HG03025 (cell line): ENCODE results near the gene EDARADD.
A peak's percentile ranks its signal among the peaks of the same experiment; 100 is the strongest.

ENCODE experiments used
- ATAC-seq: cut with Tn5 transposase; IDR thresholded peaks from one replicate; pipeline ENCODE4 v1.9.1; 2021; ENCODE audit warnings: mild to moderate bottlenecking, moderate library complexity; ENCODE audit not compliant: unreplicated experiment, low FRiP score

EDARADD gene

DNA sequence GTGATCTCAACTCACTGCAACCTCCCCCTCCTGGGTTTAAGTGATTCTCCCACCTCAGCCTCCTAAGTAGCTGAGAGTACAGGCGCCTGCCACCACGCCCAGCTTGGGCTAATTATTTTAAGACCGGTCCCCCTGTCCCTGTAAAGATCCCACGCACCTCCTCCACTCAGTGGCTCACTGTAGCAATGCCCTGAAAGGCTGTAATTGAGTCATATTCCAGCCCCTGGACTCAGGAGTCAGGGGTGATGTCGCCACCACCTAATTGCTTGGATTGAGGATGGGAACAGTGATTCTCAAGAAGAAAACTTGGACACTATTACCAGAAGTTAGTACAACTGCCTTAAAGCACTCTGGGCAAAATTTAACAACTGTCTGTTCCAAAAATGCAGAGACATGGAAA is 3.1 kb upstream of the EDARADD start:
- no peak for ATAC-seq

DNA sequence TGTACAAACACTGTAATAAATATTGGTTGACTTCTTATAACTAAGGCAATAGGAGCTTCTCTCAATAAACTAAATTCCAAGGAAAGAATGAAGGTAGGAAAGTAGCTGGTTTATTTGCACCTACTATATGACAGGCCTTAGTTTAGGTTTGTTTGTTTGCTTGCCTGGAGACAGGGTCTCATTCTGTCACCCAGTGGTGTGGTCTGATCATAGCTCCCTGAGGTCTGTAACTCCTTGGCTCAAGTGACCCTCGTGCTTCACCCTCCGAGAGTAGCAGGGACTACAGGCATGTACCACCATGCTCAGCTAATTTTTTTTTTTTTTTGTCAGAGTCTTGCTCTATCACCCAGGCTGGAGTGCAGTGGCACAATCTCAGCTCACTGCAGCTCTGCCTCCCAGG is 1.9 kb upstream of the EDARADD start:
- no peak for ATAC-seq

DNA sequence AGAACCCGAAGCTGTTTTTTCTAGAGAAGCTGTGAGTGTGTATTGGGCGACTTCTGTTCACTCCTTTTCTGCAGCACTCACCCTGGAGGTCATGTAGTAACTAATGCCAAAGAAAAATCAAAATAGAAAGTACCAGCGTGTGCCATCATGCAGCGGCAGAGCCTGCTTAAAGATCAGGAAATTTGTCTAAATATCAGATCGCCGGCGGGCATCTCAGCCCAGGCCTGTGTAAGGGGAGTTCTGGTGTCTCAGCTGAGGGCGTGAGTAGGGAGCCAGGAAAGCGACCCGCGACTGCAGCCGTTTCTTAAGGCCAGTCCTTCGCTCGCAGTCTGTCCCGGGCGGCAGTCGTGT is 768 bp downstream of the EDARADD start:
- peak; percentile 35 for ATAC-seq

DNA sequence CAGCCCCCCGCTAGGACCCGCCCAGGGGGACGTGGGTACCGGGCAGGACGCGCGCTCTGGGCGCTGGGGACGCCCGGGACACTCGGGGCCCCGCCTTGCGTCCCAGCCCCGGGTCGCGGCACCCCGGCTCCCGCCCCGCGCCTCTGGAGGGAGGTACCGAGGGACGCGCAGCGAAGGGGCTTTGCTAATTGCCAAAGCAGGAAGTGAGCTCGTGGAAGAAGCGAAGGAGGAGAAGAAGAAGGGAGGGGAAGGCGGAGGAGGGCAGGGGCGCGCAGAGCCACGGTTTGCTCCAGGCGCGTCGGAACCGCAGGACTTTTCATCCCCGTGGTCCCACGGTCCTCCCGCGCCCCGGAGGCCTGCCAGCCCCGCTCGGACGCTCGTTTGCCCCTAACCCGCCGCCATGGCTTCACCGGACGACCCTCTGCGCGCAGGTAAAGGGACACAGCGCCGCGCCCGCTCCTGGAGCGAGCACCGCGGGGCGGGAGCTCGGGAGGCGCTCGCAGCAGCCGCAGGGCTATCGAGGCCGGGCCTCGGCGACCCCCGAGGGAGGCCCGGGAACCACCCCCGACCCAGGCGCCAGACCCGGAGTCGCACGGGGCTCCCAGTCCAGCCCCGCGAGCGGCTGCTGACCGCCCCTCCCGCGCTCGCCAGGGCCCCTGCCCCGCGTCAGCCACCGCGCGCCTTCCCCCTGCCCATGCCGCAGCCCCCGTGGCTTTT is 1.3 kb downstream of the EDARADD start:
- ATAC-seq: peak; percentile 42

DNA sequence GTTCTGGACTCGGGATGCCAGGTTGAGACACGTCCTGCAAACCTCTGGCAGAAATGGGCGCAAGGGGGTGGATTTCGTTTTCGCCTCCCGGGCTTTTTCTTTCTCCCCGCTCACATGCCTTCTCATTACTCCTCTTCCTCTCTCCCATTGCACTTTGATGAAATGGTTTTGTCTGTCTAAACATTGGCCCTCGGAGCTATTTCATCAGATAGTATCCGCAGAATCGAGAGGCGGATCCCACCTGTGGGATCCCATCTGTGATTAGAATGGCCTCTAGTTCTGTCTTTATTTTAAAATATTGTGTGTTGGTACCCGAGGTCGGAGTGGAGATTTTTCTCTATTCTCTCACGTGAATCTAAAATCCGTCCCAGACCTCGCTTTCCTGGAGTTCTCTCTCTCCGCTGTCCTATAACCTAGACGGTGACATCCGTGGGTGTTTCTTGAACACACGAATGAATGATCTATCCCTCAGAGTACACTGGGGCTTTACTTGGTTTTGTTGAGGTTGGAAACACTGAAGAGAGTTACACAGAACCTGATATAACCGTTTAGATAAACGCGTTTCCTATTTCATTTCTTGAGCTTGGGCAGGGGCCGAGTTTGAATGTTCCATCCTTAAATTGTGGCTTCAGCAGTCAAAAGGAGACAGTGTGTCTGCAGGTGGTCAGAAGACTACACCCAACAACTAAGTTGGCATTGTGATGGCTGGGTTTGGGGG is 2.0 kb downstream of the EDARADD start:
- no peak for ATAC-seq

DNA sequence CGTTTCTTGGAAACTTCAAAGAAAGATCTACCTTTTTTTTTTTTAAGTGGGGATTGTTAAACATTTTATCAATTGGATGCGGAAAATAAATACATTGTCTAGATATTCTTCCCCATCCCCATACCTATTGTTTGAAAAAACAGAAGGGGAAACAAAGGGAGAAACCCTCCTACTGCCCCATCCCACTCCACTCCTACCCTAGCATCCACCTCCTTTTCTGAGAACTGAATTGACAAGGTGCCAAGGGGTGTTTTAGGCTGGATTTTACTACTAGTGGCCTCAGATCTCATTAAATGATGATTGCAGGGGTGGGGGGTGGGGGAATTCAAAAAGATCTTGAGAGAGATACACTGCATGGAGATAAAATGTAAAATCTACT is 2.6 kb downstream of the EDARADD start:
- no peak for ATAC-seq

DNA sequence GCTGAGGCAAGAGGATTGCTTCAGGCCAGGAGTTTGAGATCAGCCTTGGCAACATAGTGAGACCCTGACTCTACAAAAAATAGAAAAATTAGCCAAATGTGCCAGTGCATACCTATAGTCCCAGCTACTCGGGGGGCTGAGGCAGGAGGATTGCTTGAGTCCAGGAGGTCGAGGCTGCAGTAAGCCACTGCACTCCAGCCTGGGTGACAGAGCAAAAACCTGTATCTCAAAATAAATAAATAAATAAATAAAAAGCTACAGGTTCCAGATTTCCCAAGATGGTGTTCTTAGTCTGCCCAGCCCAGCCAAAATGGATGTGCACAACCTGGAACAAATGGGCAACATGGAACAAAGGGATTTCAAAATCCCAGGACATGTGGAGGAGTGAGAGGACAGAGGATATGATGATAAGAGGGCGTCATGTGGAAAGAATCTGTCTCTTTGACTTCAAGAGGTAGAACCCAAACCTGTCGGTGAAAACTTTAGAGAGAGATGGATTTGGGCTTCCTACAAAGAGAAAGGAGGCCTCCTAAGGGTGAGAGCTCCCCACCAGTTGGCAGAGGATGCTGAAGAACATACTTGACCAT is 3.2 kb downstream of the EDARADD start:
- ATAC-seq: no peak

DNA sequence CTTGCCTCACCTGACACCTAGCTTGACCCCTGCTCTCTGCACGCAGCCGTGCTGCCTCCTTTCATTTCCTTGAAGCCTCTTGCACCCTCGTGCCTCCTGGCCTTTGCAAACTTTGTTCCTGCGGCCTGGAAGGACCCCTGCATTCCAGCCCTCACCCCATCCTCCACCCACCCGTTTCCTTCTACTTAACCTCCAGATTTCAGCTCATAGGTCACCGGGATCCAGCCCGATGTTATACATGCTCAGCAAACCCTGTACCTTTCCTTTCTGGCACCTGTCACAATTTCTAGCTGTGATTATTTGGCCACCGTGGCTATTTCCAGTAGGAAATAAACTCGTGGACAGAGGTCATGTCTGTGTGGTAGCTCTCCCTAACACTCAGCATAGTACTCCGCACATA is 4.5 kb downstream of the EDARADD start:
- ATAC-seq: no peak

DNA sequence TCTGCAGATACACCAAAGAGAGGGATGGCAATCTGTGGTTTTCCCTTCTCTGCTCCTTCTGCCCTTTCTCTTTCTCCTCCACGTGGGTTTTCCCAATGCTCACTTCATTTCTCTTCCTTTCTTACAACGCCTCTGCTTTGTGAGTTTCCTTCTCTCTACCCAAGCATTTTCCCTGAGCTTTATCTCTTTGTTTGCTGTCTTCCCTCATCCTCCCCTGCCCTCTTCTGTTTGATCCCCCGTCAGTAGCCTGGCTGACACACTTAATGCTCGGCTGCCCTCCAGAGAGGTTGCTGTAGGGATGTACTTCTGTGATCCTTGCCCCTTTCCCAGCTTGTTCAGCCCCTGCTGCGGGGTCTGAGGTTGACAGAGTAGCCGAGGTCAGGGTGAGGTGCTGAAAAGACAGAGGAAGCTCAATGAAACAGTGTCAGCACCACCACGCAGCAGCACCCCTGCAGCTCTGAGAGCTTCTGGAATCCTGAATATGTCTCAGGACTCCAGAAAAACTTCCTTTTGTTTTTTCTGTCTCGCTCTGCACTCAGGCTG is 6.0 kb downstream of the EDARADD start:
- no peak for ATAC-seq

DNA sequence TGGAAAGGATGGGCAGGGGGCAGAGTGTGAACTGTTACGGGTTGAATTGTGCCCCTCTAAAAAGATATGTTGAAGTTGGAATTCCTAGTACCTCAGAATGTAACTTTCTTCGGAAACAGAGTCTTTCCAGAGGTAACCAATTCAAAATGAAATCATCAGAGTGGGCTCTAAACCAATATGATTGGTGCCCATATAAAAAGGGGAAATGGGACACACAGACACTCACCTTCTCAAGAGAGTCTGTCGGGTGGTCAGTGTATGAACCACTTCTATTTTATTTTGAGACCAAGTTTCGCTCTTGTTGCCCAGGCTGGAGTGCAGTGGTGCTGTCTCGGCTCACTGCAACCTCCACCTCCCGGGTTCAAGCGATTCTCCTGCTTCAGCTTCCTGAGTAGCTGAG is 7.6 kb downstream of the EDARADD start:
- ATAC-seq: no peak

DNA sequence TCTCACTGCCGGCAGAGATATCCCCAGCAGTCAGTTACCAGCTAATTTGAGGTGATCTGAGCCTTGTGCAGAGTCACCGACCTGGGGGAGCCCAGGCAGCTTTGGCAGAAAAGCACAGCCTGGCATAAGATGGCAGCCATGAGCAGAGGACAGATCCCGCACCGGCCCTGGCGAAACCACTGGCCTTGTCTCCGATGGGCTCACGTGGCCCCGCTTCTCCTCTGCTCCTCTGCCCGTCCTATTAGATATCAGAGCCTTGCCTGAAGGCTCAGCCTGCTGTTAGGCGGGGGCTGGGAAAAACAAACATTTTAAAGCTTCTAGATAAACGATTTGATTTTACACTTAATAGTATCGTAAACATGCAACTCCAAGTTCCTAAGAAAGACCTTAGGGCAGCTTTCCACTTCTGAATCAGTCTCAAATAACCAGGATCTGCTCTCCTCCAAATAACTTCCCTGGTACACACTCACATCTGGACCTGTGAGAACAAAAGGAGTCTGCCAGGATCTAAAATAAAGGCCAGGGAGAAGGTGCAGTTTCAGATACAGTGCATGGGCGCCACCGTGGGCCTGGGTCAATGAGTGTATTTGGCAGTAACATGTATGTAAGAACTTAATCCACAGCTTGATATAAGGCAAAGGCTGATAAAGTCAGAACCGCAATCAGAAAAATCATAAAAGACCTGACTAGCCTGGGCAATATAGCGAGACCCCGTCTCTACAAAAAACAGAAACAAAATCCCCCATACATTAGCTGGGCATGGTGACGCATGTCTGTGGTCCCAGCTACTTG is 10.0 kb downstream of the EDARADD start:
- no peak for ATAC-seq

DNA sequence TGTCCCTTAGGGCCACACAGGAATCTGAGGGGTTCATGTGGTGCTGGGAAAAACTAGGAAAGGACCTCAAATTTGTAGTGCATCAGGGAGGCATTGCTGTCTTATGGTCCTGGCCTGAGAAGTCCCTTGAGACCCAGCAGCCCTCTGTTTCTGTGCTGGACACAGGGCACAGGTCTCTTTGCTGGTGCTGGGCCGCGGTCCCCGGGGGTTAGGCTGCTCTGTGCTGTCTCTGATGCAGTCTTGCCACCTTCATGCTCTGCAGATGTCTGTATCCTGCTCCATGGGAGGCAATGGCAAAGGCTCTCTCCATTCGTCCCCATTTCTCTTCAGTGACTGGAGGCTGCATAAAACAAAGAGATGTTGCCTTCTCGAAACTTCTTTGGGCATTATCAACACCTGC is 13.0 kb downstream of the EDARADD start:
- no peak for ATAC-seq

DNA sequence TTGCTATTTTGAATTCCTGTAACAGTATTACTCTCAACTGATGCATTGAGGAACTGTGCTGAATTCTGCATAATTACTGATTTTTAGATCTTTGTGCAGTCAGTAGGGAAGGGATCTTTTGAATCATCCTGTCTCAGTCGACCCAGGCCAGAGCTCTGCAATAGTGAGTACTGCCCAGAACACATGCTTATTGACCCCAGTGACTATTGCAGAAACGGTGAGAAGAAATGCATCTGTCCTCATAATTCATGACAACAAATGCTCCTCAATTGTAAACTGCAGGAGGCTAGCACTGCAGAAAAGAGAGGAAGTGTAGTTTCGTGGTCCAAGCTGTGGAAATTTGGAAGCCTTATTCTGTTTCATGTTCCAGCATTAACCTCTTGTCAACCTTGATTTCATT is 19.6 kb downstream of the EDARADD start:
- no peak for ATAC-seq

DNA sequence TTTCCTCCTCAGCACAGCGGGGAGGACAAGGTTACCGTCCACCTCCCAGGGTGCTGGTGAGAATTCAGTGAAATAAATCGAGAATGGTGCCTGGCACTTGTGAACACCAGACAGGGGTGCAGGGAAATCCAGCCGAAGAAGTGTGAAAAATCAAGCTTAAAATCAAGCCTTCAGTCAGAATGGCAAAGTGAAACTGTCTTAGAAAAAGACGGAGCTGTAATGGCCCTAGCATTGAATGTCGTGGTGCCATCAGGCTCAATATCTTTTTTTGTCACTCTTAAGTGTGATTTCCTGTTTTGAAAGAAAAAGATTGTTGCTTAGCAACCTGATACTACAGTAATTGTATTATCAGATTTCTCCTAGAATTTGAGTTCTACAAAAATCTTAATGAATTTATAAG is 22.1 kb downstream of the EDARADD start:
- ATAC-seq: no peak

DNA sequence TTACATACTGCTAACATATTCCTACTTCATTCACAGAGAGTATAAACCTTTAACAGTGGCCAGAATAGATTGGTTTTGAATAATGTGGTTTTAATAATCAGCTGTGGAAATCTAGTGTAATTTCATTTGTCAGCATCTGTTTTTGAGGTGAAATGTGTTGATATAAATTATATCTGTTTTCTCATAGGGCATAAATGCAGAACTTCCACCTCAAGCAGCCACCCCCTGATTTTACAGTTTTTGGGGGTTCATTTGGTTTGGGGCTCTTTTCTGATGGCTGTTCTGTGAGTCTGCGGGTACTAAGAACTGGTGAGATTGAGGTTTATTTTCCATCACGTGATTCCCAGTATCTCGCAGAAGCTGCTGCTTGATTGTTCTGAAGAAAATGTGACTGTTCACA is 23.2 kb downstream of the EDARADD start:
- ATAC-seq: no peak

DNA sequence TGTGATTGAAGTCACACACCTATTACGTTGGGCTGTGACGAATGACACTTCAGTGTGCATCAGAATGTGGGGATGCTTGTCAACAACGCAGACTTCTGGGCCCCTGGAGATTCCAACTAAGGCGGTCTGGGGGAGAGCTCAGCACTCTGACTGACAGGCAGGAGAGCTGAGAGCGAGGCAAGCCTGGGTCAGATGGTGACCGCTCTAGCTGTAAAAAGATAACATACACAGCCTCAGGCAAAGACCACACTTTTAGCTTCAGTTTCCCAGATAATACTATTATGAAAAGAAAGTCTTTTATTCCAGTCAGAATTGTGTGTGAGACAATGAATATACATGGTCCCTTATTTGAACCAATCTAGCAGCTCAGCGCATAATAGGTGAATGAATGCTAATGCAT is 25.4 kb downstream of the EDARADD start:
- no peak for ATAC-seq

DNA sequence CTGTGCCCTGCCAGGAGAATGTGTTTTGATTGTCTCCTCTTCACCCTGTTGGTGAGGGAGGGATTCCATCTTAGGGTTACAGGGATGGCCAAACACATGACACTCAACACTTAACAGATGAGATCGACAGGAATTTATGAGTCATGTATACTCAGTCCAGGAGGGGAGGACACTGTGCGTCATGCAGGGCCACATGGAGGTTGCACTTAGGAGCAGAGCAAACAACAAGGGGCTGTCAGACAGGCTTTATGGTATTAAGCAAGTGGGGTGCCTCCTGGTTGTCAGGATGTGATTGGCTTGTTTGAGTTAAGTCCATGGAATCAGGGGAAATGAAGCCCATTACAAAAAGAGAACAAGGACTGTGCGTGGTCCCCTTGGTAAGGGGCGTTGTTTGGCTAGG is 26.9 kb downstream of the EDARADD start:
- no peak for ATAC-seq

DNA sequence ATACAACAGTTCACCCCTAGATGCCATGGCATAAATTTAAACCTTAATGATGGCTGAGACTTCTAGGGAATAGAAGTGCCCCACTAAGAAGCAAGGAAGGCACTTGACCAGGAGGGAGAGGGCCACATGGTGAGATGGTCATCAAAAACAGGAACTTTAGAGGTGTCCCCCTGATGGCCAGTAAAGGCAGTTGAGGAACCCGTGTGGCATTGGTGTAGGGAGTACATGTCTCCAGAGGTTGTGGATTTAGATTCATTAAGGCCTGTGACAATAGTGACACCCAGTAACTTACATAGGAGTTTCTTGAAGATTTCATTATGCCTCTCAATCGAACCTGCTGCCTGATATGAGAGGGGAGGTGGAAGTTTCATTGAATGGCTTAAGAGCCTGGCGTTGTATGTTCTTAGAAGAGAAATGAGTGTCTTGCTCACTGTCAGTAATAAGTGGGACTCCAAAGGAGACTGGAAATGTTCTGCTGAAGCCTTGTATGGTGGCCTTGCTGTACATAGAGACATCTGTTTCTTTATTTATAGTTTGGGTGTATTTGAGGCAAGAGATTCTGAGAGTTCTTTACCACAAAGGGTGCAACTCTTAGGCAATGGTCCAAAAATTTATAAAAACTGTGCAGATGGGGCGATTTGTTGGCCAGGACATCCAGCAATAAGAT is 27.9 kb downstream of the EDARADD start:
- no peak for ATAC-seq

DNA sequence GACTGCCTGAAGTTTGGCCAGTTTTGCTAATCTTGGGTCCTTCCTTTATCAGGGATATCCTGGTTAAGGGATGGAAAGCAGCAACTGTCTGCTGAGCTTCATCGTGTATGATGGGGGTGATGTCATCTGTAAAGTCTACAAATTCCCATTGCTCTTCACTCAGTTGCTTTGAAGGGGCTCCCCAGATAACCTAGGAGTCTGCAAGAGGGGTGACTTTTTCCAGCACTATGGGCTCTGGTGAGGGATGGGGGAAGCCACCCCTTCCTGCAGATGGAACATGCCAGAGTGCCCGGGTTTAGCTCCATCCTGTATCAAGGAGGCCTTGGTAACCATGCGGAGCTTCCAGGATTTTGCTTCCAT is 28.4 kb downstream of the EDARADD start:
- no peak for ATAC-seq

DNA sequence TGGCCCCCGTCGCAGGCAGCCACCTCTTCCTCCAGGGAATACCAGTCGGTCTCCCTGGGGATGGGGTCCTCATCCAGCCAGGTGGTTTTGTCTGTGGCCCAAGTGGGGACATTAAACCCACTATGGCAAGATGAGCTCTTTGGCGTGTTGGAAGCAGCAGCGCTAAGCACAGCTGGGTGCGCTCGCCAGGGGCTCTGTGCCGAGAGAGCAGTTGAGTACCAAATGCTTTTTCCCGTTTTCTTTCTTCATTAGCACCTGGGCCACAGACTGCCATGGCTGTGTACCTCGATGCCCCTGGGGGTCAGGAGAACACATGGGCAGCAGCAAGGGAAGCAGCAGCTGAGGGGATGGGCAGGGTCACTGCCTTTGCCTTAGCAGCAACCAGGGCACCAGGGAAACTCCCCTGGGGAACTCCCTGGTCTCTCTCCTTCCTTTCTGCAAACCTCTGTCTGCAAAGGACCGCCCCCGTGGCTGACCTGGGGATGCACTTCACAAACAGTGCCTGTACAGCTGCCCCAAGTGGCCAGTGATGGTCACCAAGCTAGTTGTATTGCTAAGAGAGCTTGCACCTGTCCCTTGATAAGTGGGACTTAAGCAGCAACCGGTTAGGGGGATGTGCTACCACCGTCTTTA is 31.1 kb downstream of the EDARADD start:
- peak; percentile 75 for ATAC-seq
